Measurements from ENCODE around the gene ZNF862. TPM values are rescaled to one million over a fixed set of nuclear protein-coding genes. Genes with fewer than 3 reads are reported as not detected.

The ZNF862 gene
- total RNA-seq, 1 donor from 2014 or later = 10.4 TPM

- Histone ChIP-seq H3K9me3 (replicated peaks) (no peaks in the 10 kb centered on the region), H3K4me3 (no peak overlapping the region), H3K36me3 (peaks cover 6% of the 10 kb centered on the region), H3K27me3 (ENCODE audit: low read depth) (no peaks in the 10 kb centered on the region), H3K4me1 (peaks cover 65% of the 10 kb centered on the region), H3K27ac (replicated peaks) (no peak overlapping the region)
- TF ChIP-seq CTCF (IDR thresholded peaks at IDR 0.05; ENCODE audit: borderline replicate concordance) = no peak
- DNase-seq = no peak
- intact Hi-C loops (cut with micrococcal nuclease) = no loop called here
Measured at GRCh38 chr7:149879271-149879743, 41.1 kb downstream of the ZNF862 start.

- Histone ChIP-seq H3K9me3 (replicated peaks) (no peaks in the 10 kb centered on the region), H3K4me3 (no peak overlapping the region), H3K27ac (replicated peaks) (peak overlapping the region; percentile 77), H3K4me1 (peaks cover 65% of the 10 kb centered on the region), H3K36me3 (peaks cover 6% of the 10 kb centered on the region), H3K27me3 (ENCODE audit: low read depth) (no peaks in the 10 kb centered on the region)
- TF ChIP-seq CTCF (IDR thresholded peaks at IDR 0.05; ENCODE audit: borderline replicate concordance) = no peak
- intact Hi-C loops (cut with micrococcal nuclease) = no loop called here
- no peak for DNase-seq
Measured at GRCh38 chr7:149879766-149880637, 41.8 kb downstream of the ZNF862 start.

- peaks cover 6% of the 10 kb centered on the region for H3K36me3 ChIP-seq
- no peaks in the 10 kb centered on the region for H3K27me3 ChIP-seq (ENCODE audit: low read depth)
- peaks cover 67% of the 10 kb centered on the region for H3K4me1 ChIP-seq
- no peaks in the 10 kb centered on the region for H3K9me3 ChIP-seq (replicated peaks)
- DNase-seq = peak; percentile 79
- no peak for TF ChIP-seq CTCF (IDR thresholded peaks at IDR 0.05; ENCODE audit: borderline replicate concordance)
- peak overlapping the region; percentile 17 for H3K4me3 ChIP-seq
- peak overlapping the region; percentile 77 for H3K27ac ChIP-seq (replicated peaks)
- intact Hi-C loops (cut with micrococcal nuclease) = no loop called here
Measured at GRCh38 chr7:149880638-149881311, 42.6 kb downstream of the ZNF862 start.

GRCh38 chr7:149881328-149882247 lies 43.4 kb downstream of the ZNF862 start:
- Histone ChIP-seq H3K27ac (replicated peaks) (peak overlapping the region; percentile 77), H3K4me3 (peak overlapping the region; percentile 17), H3K4me1 (peaks cover 69% of the 10 kb centered on the region), H3K9me3 (replicated peaks) (no peaks in the 10 kb centered on the region), H3K36me3 (peaks cover 6% of the 10 kb centered on the region), H3K27me3 (ENCODE audit: low read depth) (no peaks in the 10 kb centered on the region)
- DNase-seq = no peak
- intact Hi-C loops (cut with micrococcal nuclease) = no loop called here
- no peak for TF ChIP-seq CTCF (IDR thresholded peaks at IDR 0.05; ENCODE audit: borderline replicate concordance)

Measured in left ventricle myocardium inferior (tissue), 1 donor.